Skin of body (tissue), 2 donors: ENCODE measurements around the gene CLIC3. TPM values are rescaled to one million over a fixed set of nuclear protein-coding genes. Genes with fewer than 3 reads are reported as not detected.

Experiments used
- DNase-seq: peaks from one replicate; lab custom pipeline; 2025; lab: John Stamatoyannopoulos, UW
- total RNA-seq: library from RNA; depleted of rRNA; stranded (reverse); fragments of >200 nt; gene quantifications from one replicate; pipeline ENCODE4 v1.2.3, GENCODE V29; 2014

Gene CLIC3
- total RNA-seq, 1 donor from 2014 or later = 12.7 TPM

GRCh38 chr9:136981588-136982231 lies 14.7 kb downstream of the CLIC3 start:
- no peak for DNase-seq

GRCh38 chr9:136980669-136981478 lies 15.5 kb downstream of the CLIC3 start:
- no peak for DNase-seq

DNA sequence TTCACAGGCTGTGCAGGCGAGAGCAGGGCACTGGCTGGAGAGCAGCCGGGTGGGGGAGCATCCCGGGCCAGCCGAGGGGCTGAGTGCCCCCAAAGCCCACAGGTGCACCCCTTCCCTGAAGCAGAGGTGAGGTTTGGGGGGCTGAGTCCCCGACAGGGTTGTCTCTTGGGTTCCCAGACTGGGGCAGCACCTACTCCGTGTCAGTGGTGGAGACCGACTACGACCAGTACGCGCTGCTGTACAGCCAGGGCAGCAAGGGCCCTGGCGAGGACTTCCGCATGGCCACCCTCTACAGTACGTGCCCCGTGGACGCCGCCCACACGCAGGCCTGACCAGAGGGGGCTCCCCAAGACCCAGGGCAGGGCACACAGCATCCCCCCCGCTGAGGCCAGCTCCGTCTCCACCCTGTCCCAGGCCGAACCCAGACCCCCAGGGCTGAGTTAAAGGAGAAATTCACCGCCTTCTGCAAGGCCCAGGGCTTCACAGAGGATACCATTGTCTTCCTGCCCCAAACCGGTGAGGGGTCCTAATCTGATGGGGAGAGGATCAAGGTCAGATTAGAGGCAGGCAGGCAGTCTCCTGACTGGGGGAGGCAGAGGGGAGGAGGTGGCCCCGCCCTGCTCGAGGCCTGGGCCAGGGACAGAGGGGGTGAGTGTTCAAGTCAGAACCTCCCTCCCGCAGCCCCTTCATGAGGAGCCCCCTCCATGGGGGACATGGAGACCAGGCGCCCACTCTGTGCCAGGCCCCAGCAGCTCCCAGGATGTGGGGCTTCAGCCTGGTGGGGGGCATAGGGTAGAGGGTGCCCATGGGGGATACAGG lies 16.4 kb downstream of the CLIC3 start:
- no peak for DNase-seq

DNA sequence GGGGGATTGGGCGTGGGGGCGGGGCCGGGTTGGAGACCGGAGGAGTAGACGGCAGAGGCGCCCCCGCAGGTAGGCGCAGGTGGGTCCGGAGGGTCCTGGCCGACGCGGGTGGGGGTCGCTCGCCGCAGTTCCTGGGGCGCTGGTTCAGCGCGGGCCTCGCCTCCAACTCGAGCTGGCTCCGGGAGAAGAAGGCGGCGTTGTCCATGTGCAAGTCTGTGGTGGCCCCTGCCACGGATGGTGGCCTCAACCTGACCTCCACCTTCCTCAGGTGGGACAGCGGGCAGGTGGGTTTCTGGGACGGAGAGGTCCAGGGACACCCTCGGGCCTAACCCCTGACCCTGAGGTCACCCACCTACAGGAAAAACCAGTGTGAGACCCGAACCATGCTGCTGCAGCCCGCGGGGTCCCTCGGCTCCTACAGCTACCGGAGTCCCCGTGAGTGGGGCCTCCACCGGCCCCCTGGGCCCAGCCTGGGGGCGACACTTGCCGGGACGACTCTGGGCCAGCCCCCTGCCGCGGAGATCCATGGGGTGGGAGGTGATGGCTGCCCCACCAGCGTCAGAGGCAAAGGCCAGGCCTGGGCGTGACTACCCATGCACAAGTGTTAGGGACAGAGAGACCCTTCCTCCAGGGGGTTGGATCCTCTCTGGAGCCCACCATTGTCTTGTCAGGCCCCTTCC lies 17.4 kb downstream of the CLIC3 start:
- DNase-seq = no peak

DNA sequence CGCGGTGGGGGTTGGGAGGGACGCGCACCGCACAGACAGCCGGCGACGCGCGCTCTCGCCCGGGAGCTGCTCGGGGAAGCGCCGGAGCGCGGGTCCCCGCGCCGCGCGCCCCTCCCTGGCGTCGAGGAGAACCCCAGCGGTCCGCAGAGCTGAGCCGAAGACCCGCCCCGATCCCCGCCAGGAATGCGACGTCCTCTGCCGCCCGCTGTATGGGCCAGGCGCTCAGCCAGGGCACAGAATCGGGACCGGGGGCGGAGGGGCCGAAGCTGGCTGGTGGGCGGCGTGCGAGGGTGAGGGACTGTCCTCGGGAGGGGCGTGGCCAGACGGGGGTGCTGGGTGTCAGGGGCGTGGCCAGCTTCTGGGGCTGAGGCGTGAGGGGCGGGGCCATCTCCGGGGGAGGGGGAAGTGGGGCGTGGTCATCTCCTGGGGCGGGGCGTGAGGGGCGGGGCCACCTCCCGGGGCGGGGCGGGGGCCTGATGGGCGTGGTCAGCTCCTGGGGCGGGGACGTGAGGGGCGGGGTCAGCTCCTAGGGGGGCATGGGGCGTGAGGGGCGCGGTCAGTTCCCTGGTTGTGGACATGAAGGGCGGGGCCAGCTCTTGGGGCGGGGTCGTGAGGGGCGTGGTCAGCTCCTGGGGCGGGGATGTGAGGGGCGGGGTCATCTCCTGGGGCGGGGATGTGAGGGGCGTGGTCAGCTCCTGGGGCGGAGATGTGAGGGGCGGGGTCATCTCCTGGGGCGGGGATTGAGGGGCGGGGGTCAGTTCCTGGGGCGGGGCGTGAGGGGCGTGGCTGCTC lies 18.1 kb downstream of the CLIC3 start:
- peak; percentile 50 for DNase-seq

- no peak for DNase-seq
These were observed 18.7 kb downstream of the CLIC3 start for GRCh38 chr9:136977649-136978072.

DNA sequence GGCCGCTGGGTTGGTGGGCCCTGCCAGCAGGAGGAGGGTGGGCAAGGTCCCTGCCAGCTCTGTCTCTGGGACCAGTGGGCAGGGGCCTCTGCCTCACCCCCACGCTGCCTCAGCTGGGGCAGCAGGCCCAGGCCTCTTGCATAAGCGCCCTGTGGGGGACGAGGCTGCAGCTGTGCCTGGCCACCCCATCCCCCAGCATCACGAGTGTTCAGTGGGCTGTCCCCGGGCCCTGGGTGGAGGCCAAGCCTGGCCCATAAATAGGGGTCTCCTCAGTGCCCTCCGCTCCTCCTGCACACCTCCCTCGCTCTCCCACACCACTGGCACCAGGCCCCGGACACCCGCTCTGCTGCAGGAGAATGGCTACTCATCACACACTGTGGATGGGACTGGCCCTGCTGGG lies 19.1 kb downstream of the CLIC3 start, which contains the start of gene PTGDS:
TSS of gene PTGDS (plus strand) at position 282 of the 400 bp plus-strand sequence. CDS start at position 357, 75 bp downstream.
- DNase-seq = no peak

DNA sequence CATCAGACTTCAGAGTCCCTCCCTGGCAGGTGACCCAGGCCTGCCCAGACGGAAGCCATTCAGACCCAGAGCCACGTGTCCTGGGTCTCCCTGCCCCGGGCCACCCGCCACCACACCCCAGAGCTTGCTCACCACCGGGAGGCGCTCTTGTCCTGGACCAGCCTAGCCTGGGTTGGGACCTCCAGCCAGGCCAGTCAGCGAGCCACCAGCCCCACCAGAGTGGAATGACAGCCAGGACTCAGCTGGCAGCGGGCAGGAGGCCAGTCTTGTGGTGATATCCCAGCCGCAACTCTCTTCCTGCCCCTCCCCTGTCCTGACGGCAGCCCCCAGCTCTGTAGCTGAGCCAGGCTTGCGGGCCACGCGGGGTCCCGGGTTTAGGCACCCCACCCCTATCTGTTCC lies 20.7 kb downstream of the CLIC3 start:
- no peak for DNase-seq

DNA sequence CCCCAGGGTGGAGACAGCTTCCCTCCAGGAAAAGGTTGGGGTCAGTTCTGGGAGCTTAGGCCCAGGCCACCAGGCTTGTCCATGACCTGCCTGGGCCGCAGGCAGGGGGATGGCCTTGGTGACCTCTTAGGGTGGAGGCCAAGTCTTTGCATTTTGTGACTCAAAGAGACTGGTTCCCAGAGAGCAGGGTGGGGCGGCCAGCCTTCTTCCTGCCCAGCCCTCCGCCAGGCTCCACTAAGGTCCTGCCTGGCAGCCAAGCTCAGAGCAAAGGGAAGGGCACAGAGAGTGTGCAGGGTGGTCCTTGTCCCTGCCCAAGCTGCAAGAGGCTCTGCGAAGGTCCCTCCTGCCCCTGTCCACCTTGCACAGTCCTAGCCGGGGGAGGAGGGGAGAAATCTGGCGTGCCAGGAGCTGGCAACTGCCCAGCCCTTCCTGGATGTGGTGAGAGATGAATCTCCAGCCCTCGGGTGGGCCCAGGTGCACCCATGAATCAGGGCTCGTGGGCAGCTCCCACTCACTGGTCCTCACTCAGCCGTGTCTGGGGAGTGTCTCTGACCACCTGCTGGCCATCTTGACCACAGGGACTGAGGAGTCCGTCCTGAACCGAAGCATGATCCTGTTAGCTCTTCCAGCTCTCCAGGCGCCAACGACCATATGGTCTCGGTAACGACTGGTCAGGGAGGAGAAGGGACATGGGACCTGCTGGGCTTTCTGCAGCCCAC lies 21.4 kb downstream of the CLIC3 start:
- no peak for DNase-seq

- no peak for DNase-seq
These were observed 22.4 kb downstream of the CLIC3 start for GRCh38 chr9:136973618-136974617.

DNA sequence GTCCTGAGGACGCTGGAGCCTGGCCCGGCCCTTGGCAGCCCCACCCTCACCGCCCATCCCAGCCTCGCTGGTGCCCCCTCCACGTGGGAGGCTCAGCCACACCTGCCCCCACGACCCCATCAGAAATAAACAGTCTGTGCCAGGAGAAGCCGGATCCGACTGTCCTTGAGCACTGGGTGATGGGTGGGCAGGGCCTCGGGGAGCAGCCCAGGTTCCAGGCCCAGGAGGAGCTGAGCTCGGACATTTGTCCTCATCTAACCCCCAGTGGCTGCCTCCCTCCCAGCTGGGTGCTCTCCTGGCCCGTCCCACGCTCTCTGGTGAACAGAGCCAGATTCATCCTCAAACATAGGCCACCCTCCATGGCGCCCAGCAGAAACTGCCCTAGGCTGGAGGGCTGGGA lies 23.6 kb downstream of the CLIC3 start:
- no peak for DNase-seq

- DNase-seq = no peak
These were observed 24.0 kb downstream of the CLIC3 start for GRCh38 chr9:136972335-136972734.

- DNase-seq = no peak
These were observed 24.6 kb downstream of the CLIC3 start for GRCh38 chr9:136971746-136972145.

DNA sequence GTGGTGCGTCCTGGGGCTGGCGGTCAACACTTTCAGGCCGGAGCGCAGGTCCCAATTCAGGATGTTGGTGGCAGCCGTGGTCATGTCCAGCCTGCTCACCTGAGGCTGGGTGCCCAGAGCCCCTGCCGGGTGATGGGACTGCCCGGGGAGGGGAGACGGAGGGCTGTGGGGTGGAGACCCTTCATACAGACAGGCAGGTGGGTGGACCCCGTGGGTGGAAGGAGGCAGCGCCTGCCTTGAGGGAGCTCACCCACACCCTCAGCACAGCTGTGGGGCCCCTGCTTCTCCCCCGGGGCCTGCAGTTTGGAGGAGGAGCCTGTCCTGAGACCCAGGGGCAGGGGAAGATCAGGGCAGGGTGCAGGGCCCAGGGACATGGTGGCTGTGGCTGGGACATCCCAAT lies 26.0 kb downstream of the CLIC3 start:
- DNase-seq = no peak

- no peak for DNase-seq
These were observed 26.6 kb downstream of the CLIC3 start for GRCh38 chr9:136969774-136970173.

DNA sequence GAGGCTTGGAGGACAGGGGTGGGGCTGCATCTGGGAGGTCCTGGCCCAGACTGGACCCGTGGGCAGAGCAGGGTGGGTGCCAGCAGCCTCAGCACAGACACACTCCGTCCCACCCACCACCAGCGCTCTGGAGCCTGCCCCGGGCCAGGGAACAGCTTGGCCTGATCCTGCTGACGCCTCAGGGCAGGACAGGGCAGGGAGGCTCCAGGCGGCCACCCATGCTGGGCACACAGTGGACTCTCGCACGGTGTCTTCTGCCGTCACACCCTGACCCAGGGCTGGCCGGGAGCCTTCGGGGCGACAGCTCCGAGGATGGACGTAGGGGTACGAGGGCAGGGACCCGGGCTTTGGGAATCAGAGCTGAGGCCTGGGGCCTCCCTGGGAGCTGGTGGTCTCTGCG lies 27.2 kb downstream of the CLIC3 start:
- no peak for DNase-seq

- no peak for DNase-seq
These were observed 27.8 kb downstream of the CLIC3 start for GRCh38 chr9:136968333-136969127.
